Mammary epithelial cell (primary cell): Measurements from ENCODE around the gene MYO3A.

Experiments used
- EZH2 ChIP-seq: IDR thresholded peaks from 2 replicates; pipeline ENCODE4 v1.6.1; 2012; ENCODE audit warnings: low read length, inconsistent platforms, borderline replicate concordance
- TF ChIP-seq, protein P1 (sequence below), 2 donors: IDR thresholded peaks in 1 of 2; conservative IDR thresholded peaks in 1 of 2; 2 replicates each; pipeline ENCODE4 v1.5.1; 2011 to 2012; ENCODE audit warnings: inconsistent platforms in 2 of 2, low read length in 2 of 2, mild to moderate bottlenecking in 2 of 2, control low read depth in 1 of 2, low read depth in 1 of 2; ENCODE audit not compliant: insufficient read depth in 1 of 2; ENCODE audit errors: extremely low read depth in 1 of 2

DNA sequence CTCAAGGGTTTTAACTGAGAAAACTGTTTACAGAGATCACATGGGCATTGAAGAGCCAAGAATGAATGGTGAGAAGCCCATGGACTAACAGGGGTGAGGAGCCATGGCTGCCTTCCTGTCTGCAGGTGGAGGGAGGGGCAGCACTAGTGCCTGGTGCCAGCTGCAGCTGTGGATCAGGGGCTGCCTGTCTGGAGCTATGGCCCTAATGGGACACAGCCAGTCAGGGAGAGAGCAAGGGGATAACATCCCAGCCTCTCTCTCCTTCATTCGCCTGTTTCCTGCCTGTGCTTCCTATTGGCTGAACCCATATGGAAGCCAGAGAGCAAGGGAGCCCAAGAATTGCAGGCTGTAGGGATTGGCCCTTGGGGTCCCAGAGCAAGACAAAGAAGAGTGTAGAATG lies 156.7 kb downstream of the MYO3A start:
- TF ChIP-seq, protein P1, sequence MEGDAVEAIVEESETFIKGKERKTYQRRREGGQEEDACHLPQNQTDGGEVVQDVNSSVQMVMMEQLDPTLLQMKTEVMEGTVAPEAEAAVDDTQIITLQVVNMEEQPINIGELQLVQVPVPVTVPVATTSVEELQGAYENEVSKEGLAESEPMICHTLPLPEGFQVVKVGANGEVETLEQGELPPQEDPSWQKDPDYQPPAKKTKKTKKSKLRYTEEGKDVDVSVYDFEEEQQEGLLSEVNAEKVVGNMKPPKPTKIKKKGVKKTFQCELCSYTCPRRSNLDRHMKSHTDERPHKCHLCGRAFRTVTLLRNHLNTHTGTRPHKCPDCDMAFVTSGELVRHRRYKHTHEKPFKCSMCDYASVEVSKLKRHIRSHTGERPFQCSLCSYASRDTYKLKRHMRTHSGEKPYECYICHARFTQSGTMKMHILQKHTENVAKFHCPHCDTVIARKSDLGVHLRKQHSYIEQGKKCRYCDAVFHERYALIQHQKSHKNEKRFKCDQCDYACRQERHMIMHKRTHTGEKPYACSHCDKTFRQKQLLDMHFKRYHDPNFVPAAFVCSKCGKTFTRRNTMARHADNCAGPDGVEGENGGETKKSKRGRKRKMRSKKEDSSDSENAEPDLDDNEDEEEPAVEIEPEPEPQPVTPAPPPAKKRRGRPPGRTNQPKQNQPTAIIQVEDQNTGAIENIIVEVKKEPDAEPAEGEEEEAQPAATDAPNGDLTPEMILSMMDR (conservative IDR thresholded peaks at IDR 0.05 in 1 of 2, IDR thresholded peaks at IDR 0.05 in 1 of 2; ENCODE audit: extremely low read depth in 1 of 2, insufficient read depth in 1 of 2, low read depth in 1 of 2, low read length in 2 of 2) = no peak
- no peak for TF ChIP-seq EZH2
